WTC11 (cell line): ENCODE results near the gene NR5A1. TPM values are rescaled to one million over a fixed set of nuclear protein-coding genes. Genes with fewer than 3 reads are reported as not detected.

Source experiments
- ATAC-seq: fragments of 200-7000 bp; cut with Tn5 transposase; 2 replicates; pipeline ENCODE4 v1.10.0; 2021; ENCODE audit warnings: mild to moderate bottlenecking, moderate library complexity
- CTCF ChIA-PET: fragments of 300-600 bp; sonication (Branson Sonifier 250); formaldehyde crosslinking; loops from one replicate; lab custom pipeline; 2021; ENCODE audit warnings: antibody characterized with exemption; lab: Charles Lee
- POLR2A ChIA-PET: fragments of 350-600 bp; sonication (Branson Sonifier 250); formaldehyde crosslinking; loops from one replicate; lab custom pipeline; 2021; ENCODE audit warnings: antibody characterized with exemption; lab: Charles Lee
- DNase-seq: peaks from one replicate; pipeline ENCODE4 v3.0.0; 2021; ENCODE audit warnings: low spot score
- H3K27ac Mint-ChIP-seq: 2 replicates; pipeline ENCODE4 v1.8.0; 2021; ENCODE audit warnings: mixed read lengths
- H3K27me3 Mint-ChIP-seq: 2 replicates; pipeline ENCODE4 v1.8.0; 2021; ENCODE audit warnings: low read depth, mild to moderate bottlenecking, moderate library complexity, mixed read lengths
- H3K36me3 Mint-ChIP-seq: 2 replicates; pipeline ENCODE4 v1.8.0; 2021; ENCODE audit warnings: mixed read lengths
- H3K4me1 Mint-ChIP-seq: 2 replicates; pipeline ENCODE4 v1.8.0; 2022; ENCODE audit warnings: mixed read lengths
- H3K4me3 Mint-ChIP-seq: 2 replicates; pipeline ENCODE4 v1.8.0; 2021; ENCODE audit warnings: mild to moderate bottlenecking, moderate library complexity, mixed read lengths
- H3K9me3 Mint-ChIP-seq: 2 replicates; pipeline ENCODE4 v1.8.0; 2021; ENCODE audit warnings: mixed read lengths
- FOXP1 ChIP-seq: sonication (generic); formaldehyde crosslinking; IDR thresholded peaks from 2 replicates; pipeline ENCODE4 v1.8.0; 2022; ENCODE audit warnings: missing genetic modification reagents, mild to moderate bottlenecking, moderate library complexity, borderline replicate concordance
- GRHL2 ChIP-seq: fragments of 250-450 bp; sonication (Bioruptor Pico); IDR thresholded peaks from 2 replicates; pipeline ENCODE4 v1.8.0; 2022; ENCODE audit warnings: mild to moderate bottlenecking, moderate library complexity; ENCODE audit not compliant: insufficient replicate concordance, severe bottlenecking
- KAT7 ChIP-seq: sonication (generic); formaldehyde crosslinking; IDR thresholded peaks from 2 replicates; pipeline ENCODE4 v1.8.1; 2023; ENCODE audit warnings: missing genetic modification reagents, mild to moderate bottlenecking, borderline replicate concordance
- NFYB ChIP-seq: sonication (generic); formaldehyde crosslinking; conservative IDR thresholded peaks from 2 replicates; pipeline ENCODE4 v1.8.0; 2022; ENCODE audit warnings: low read depth, missing genetic modification reagents
- NR2C2 ChIP-seq: sonication (generic); formaldehyde crosslinking; IDR thresholded peaks from 2 replicates; pipeline ENCODE4 v1.8.0; 2022; ENCODE audit warnings: mild to moderate bottlenecking, missing genetic modification reagents
- OVOL2 ChIP-seq: fragments of 250-450 bp; sonication (Bioruptor Pico); IDR thresholded peaks from 2 replicates; pipeline ENCODE4 v1.9.0; 2021; ENCODE audit warnings: mild to moderate bottlenecking, borderline replicate concordance
- SP1 ChIP-seq: sonication (generic); formaldehyde crosslinking; conservative IDR thresholded peaks from 2 replicates; pipeline ENCODE4 v1.8.1; 2022; ENCODE audit warnings: missing genetic modification reagents
- TP53 ChIP-seq: sonication (generic); formaldehyde crosslinking; IDR thresholded peaks from 2 replicates; pipeline ENCODE4 v1.8.1; 2023; ENCODE audit warnings: mild to moderate bottlenecking, missing genetic modification reagents
- total RNA-seq: library from RNA; stranded (reverse); gene quantifications from 3 replicates; pipeline ENCODE4 v1.2.3, GENCODE V29; 2021
- TF ChIP-seq, protein P1 (sequence below): sonication (generic); formaldehyde crosslinking; IDR thresholded peaks from 2 replicates; pipeline ENCODE4 v1.8.1; 2023; ENCODE audit warnings: mild to moderate bottlenecking, missing genetic modification reagents, moderate library complexity
- TF ChIP-seq, protein P2 (sequence below): sonication (generic); formaldehyde crosslinking; IDR thresholded peaks from 2 replicates; pipeline ENCODE4 v1.8.1; 2022; ENCODE audit warnings: missing genetic modification reagents, borderline replicate concordance
- TF ChIP-seq, protein P3 (sequence below): fragments of 250-450 bp; sonication (Bioruptor Pico); IDR thresholded peaks from 2 replicates; pipeline ENCODE4 v1.9.0; 2021; ENCODE audit warnings: moderate library complexity, mild to moderate bottlenecking, inconsistent platforms, borderline replicate concordance
- TF ChIP-seq, protein P4 (sequence below): sonication (generic); formaldehyde crosslinking; IDR thresholded peaks from 2 replicates; pipeline ENCODE4 v1.8.1; 2023; ENCODE audit warnings: mild to moderate bottlenecking, missing genetic modification reagents, moderate library complexity
- TF ChIP-seq, protein P5 (sequence below): sonication (generic); formaldehyde crosslinking; IDR thresholded peaks from 2 replicates; pipeline ENCODE4 v1.8.0; 2023; ENCODE audit warnings: missing genetic modification reagents
- TF ChIP-seq, protein P6 (sequence below): sonication (generic); formaldehyde crosslinking; IDR thresholded peaks from 2 replicates; pipeline ENCODE4 v1.8.0; 2022; ENCODE audit warnings: missing genetic modification reagents

The NR5A1 gene
- total RNA-seq, 1 experiment from 2014 or later = 0.77 TPM

DNA sequence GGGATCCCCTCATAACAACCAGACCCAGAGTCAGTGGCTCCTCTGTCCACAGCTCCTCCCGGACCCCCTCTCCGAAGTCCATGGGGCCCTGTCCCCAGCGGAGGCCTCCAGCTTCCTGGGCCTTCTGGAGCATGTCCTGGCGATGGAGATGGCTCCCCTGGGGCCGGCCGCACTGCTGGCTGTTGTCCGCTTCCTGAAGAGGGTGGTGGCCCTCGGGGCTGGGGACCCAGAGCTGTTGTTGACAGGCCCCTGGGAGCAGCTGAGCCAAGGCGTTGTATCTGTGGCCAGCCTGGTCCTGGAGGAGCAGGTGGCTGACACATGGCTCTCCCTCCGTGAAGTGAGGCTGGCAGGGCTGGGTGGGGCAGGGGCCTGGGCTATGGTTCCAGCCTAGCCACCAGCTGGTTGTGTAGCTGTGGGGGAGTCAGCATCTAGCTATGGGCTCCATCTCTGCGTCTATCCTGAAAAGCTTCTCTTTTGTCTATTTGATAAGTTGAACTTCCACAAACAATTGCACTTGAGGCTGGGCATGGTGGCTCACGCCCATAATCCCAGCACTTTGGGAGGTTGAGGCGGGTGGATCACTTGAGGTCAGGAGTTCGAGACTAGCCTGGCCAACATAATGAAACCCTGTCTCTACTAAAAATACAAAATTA, 52.3 kb downstream of the NR5A1 start (continued):
- TF ChIP-seq, protein P1, sequence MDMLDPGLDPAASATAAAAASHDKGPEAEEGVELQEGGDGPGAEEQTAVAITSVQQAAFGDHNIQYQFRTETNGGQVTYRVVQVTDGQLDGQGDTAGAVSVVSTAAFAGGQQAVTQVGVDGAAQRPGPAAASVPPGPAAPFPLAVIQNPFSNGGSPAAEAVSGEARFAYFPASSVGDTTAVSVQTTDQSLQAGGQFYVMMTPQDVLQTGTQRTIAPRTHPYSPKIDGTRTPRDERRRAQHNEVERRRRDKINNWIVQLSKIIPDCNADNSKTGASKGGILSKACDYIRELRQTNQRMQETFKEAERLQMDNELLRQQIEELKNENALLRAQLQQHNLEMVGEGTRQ (CRISPR knock-in tag) = no peak
- TF ChIP-seq NR2C2 (CRISPR knock-in tag) = no peak

DNA sequence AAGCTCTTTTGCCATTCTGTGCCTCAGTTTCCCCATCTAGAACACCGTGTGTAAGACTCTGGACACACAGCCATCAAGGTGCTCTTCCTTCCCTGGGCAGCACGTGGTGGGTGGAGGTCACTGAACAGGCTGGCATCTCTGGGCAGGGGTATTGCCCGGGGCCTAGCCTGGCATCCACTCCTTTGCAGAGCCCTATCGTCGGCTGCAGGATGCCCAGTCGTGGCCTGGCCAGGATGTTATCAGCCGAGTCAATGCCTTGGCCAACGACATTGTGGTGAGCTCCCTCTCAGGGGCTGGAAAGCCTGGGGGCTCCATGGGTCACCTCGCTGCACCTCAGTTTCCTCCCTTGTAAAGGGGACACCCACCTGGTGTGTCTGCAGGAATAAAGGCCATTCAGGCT, 52.9 kb downstream of the NR5A1 start:
- CTCF ChIA-PET = interaction anchor here (0.6 to 2.0 kb wide), 8 partner anchors 26 to 129 kb away, joined by 3 to 9 read pairs (median 5); no protein-coding TSS in a partner anchor
- POLR2A ChIA-PET = interaction anchor here (1.1 kb wide), 1 partner anchor 24 kb away, joined by 4 read pairs; no protein-coding TSS in a partner anchor
- H3K27ac Mint-ChIP-seq = no peak overlapping the region
- DNase-seq (no peak), ATAC-seq (no peak)
- H3K4me1 Mint-ChIP-seq = peaks cover 26% of the 10 kb centered on the region
- TF ChIP-seq KAT7 (CRISPR knock-in tag) (no peak), SP1 (CRISPR knock-in tag) (no peak), FOXP1 (CRISPR knock-in tag) (no peak), TP53 (no peak), NFYB (CRISPR knock-in tag) (no peak), OVOL2 (no peak), GRHL2 (CRISPR knock-in tag) (no peak)
- TF ChIP-seq, protein P2, sequence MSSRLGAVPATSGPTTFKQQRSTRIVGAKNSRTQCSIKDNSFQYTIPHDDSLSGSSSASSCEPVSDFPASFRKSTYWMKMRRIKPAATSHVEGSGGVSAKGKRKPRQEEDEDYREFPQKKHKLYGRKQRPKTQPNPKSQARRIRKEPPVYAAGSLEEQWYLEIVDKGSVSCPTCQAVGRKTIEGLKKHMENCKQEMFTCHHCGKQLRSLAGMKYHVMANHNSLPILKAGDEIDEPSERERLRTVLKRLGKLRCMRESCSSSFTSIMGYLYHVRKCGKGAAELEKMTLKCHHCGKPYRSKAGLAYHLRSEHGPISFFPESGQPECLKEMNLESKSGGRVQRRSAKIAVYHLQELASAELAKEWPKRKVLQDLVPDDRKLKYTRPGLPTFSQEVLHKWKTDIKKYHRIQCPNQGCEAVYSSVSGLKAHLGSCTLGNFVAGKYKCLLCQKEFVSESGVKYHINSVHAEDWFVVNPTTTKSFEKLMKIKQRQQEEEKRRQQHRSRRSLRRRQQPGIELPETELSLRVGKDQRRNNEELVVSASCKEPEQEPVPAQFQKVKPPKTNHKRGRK (CRISPR knock-in tag) = no peak
- TF ChIP-seq, protein P3, sequence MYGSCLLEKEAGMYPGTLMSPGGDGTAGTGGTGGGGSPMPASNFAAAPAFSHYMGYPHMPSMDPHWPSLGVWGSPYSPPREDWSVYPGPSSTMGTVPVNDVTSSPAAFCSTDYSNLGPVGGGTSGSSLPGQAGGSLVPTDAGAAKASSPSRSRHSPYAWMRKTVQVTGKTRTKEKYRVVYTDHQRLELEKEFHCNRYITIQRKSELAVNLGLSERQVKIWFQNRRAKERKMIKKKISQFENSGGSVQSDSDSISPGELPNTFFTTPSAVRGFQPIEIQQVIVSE (CRISPR knock-in tag) = no peak
- TF ChIP-seq, protein P4, sequence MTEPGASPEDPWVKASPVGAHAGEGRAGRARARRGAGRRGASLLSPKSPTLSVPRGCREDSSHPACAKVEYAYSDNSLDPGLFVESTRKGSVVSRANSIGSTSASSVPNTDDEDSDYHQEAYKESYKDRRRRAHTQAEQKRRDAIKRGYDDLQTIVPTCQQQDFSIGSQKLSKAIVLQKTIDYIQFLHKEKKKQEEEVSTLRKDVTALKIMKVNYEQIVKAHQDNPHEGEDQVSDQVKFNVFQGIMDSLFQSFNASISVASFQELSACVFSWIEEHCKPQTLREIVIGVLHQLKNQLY = no peak
- TF ChIP-seq, protein P5, sequence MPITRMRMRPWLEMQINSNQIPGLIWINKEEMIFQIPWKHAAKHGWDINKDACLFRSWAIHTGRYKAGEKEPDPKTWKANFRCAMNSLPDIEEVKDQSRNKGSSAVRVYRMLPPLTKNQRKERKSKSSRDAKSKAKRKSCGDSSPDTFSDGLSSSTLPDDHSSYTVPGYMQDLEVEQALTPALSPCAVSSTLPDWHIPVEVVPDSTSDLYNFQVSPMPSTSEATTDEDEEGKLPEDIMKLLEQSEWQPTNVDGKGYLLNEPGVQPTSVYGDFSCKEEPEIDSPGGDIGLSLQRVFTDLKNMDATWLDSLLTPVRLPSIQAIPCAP (CRISPR knock-in tag) = no peak
- TF ChIP-seq, protein P6, sequence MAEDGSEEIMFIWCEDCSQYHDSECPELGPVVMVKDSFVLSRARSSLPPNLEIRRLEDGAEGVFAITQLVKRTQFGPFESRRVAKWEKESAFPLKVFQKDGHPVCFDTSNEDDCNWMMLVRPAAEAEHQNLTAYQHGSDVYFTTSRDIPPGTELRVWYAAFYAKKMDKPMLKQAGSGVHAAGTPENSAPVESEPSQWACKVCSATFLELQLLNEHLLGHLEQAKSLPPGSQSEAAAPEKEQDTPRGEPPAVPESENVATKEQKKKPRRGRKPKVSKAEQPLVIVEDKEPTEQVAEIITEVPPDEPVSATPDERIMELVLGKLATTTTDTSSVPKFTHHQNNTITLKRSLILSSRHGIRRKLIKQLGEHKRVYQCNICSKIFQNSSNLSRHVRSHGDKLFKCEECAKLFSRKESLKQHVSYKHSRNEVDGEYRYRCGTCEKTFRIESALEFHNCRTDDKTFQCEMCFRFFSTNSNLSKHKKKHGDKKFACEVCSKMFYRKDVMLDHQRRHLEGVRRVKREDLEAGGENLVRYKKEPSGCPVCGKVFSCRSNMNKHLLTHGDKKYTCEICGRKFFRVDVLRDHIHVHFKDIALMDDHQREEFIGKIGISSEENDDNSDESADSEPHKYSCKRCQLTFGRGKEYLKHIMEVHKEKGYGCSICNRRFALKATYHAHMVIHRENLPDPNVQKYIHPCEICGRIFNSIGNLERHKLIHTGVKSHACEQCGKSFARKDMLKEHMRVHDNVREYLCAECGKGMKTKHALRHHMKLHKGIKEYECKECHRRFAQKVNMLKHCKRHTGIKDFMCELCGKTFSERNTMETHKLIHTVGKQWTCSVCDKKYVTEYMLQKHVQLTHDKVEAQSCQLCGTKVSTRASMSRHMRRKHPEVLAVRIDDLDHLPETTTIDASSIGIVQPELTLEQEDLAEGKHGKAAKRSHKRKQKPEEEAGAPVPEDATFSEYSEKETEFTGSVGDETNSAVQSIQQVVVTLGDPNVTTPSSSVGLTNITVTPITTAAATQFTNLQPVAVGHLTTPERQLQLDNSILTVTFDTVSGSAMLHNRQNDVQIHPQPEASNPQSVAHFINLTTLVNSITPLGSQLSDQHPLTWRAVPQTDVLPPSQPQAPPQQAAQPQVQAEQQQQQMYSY (CRISPR knock-in tag) = no peak
- H3K4me3 Mint-ChIP-seq = peak overlapping the region; percentile 8; the same call in 1 of the 2 replicates
- no peaks in the 10 kb centered on the region for H3K36me3 Mint-ChIP-seq
- H3K27me3 Mint-ChIP-seq = peaks cover 38% of the 10 kb centered on the region
- no peaks in the 10 kb centered on the region for H3K9me3 Mint-ChIP-seq
